ENCODE data around the gene GALNT2.

GALNT2 gene

DNA sequence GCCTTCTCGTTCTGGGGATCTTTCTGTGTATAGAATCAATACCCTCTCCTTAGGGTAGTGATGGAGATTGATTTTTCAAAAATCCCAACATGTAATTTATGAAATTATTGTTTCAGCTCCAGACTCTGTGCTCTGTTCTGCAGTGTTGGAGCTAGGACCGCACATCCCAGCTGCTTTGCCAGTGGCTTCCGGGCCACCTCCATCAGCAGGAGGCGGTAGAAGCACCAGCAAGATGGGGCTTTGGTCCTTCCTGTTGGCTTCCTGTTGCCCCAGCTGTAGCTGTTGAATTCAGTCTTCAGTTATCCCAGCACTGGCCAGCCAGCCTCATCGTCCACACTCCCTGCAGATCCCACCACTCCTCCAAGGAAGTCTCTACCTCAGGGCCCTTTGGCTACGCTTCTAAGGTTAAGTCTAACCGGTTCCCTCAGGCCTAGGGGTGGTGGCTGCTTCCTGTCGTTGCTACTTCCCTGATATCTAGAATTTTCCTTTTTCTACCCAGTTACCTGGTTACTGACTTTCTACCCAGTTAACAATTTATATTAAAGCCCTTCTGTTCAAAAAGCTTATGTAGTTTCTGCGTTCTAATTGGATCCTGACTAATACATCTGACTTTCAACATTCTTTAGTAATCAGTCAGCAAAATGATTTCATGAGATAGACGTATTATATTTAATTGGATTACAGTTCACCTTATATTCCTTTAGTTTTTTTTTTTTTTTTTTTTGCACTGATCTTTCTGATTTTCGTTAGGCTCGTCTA, 24.6 kb downstream of the GALNT2 start:
- no peak for DNase-seq (ENCODE audit: low spot score)

DNA sequence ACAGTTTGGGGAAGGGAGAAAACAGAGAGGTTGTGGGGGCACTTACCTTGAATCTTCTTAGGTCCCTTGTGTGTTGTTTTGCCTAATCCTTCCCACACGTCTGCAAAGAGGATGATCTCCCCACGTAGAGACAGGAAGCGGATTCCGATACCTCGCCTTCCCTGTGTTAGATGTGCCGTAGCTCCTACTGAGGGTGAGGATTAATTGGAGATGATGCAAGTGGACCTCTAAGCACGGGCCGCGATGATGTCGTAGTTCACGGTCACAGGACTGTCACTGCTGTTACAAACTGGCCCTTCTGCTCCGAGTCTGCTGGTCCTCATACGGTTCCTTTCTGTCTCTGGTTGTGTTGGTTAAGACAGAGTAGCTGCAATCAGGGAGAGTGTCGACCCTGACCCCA, 27.7 kb downstream of the GALNT2 start:
- no peak for DNase-seq (ENCODE audit: low spot score)

DNA sequence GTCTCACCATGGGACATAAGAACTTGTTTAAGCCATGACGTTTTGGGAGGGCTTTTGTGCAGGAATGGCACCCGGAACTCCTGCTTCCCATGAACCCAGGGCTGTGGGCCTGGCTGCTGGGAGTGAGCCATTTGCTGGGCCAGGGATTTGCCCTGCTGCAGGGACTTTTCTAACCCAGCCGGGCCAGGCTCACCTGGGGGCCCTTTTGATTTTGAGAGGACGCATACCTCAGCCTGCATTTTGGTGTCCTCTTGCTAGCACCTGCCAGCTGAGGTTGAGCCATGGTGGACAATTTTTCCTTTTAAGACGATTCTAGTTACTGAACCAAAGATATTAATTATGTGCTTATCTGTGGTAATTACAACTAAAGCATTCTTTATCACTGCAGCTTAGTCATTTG, 28.9 kb downstream of the GALNT2 start:
- no peak for DNase-seq (ENCODE audit: low spot score)

DNA sequence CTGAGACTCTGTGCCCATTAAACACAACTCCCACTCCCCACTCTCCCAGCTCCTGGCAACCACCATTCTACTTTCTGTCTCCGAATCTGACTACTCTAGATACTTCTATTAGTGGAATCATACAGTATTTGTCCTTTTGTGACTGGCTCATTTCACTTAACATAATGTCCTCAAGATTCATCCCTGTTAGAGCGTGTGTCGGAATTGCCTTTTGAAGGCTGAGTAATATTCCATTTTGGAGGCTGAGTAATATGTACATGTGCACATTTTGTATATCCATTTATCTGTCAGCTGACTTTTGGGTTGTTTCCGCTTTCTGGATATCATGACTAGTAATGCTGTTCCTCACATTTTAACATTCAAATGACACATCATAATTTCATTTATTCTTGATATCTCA, 30.3 kb downstream of the GALNT2 start:
- DNase-seq (ENCODE audit: low spot score) = no peak

DNA sequence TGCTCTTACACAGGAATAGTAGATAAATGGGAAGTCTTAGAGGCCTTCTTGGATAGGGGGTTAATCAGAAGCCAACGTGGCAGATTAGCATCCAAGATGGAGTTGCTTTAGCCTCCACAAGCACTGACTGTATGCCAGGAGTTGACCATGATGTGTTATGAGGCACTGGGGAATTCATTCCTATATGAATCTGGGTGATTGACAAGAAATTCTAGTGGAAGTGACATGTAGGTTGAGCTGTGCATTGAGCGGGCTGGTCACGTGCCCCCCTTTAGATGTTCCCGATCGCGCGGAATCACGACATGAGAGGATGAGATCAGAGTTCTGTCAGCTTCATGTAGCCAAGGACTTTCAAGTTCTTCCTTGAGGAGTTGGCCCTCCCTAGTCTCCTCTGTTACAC, 31.7 kb downstream of the GALNT2 start:
- no peak for DNase-seq (ENCODE audit: low spot score)

DNA sequence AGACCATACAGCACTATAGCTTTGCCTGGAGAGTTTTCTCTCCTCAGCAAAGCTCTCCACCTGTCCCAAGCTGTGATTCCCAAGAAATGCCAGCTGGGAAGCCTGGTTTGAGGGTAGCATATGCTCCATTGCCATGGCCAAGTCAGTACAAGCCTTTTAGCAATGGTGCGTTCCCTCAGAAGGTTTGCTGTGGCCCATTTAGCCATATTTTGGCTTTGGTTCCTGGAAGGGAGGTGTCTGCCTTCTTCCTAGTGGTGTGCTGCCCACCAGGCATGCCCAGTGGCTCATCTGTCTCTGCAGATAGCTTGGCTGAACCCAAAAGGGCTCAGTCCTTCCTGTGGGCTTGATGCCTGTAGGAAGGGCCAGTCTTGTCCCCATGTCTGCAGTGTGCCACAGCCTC, 32.4 kb downstream of the GALNT2 start:
- no peak for DNase-seq (ENCODE audit: low spot score)

DNA sequence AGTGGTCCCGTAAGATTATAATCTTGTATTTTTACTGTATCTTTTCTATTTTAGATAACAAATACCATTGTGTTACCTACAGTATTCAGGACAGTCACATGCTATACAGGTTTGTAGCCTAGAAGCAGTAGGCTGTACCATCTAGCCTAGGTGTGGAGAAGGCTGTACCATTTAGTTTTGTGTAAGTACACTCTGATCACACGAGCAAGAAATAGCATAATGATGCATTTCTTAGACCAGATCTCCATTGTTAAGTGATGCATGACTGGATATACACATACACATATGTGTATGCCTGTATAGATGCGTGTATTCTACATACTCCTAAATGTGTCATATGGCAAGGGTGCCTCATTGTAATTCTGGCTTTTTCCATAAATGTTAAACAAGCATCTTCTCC, 33.9 kb downstream of the GALNT2 start:
- DNase-seq (ENCODE audit: low spot score) = no peak

DNA sequence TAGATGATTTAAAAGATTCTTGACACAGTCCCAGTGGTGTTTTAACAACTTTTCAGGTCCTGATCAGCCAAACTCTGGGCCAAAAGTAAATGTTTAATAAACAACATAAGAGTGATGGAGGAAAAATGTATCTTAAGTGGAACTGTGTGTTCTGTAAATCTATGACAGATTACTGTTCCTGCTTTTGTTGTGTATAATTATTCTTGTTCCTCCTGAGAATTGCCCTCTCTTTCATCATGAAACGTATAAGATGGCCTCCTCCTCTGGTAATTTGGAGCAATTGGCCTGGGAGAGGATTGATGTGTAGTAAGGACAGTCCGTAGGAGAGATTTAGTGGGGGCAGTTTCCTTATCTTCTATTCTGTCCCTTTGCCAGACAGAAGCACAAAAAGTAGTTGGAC, 34.5 kb downstream of the GALNT2 start:
- DNase-seq (ENCODE audit: low spot score) = no peak

DNA sequence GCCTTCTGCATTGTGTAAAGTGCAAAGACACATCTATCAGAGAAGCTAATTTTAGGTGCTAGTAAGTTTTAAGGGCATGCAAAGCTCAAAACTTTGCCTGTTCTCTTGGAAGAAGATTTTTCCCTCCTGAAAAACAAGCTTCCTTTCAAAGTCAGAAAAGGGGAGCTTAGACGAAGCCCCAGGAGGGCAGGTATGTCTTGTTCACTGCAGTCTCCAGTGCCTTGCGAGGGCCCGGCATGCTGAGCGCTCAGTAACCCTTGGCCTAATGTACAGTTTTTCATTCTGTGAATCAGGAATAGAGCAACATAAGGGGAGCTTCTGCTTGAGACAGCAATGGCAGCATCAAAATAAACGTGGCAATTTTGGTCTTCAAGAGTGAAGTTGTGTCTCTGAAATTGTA, 35.0 kb downstream of the GALNT2 start:
- DNase-seq (ENCODE audit: low spot score) = no peak

DNA sequence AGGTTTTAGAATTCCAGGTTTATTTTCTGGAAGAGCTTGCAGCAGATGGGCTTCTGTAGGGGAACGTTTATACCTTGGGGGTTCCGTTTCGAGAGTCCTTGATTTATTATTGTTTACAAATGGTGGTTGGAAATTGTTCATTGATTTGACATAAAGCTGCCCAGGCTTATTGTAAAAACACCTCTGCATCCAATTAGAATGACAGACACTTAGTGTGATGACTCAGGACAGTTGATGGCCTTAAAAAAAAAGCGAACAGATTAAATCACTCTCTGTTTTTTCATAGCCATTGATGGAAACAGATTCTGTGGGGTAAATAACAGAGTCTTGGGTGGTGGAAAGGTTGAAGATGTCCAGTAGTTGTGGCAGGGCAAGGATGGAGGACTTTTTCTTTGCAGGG, 35.4 kb downstream of the GALNT2 start:
- DNase-seq (ENCODE audit: low spot score) = no peak

DNA sequence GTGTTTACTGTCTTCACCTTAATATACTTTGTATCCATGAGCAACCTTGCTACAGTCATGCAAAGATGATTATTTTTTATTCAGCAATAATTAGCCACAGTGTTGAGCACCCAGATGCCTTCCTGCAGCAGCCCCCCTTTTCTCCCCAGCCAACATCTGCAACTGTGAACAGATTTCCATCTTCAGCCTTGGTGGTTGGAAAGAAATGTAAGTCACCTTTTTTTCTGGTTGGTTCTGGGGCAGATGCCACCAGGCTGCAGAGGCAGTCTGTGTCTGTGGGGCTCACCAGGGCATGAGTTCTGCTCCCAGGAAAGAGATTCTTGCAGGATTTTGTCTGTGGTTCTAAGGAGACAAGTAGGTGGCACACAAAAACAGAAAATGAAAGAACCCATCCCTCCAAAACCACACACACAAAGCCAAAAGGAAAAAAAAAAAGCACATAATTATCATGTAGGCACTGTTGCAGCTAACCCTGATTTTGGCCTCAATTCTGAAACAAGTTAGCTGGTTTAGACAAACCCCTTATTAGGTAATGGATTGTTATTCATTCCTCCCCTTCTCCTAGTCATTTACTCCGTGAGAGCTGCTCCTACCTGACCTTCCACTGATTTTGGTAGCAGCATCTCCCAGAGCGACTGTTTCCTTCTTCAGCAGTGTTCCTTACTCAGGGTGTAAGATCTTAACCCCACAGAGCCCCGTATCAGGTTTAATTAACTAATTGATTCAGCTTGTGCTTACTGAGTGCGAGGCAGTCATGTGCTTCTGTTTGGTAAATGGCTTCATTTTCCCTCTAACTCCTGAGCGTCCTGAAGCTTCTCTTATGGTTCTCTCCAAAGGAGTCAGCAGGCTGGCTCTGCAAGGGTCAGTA, 36.5 kb downstream of the GALNT2 start:
- DNase-seq (ENCODE audit: low spot score) = no peak

DNA sequence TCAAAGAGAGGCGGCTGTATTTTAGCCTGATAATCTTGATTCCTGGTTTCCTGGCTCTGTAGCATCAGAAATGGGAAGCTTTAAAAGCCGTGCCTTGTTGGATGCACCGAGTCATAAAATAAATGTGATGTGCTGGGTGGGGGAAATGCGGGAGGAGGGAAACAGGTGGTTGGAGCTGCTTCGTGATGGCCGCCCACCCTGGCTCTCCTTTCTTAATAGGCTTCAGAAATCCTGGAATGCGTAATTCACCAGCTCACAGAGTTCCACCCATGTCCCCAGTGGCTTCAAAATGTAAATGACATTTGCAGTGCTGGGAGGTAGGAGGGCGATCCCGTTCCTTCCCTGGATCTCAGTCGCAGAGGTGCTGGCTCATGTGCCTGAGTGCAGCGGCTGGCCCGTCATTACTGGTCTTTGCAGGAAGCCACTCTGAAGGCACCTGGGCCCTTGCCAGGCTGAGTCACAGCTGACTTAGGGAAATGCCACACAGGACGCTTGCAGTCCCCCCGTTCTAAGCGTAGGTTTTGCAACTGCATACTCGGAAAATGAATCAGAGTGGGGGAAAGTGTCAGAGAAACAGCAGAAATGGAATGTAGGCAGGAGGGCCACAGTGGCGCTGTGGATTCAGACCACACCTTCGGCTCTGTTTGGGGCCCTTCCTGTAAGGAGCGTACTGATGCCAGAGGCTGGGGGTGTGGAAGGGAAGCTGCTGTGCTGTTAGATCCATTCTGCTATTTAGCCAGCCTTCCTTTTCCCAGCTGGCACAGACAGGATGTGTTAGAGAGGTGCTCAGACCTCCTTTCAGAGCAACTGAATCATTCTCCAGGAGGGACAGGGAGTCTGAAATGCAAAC, 37.6 kb downstream of the GALNT2 start:
- peak; percentile 96 for DNase-seq (ENCODE audit: low spot score)

DNA sequence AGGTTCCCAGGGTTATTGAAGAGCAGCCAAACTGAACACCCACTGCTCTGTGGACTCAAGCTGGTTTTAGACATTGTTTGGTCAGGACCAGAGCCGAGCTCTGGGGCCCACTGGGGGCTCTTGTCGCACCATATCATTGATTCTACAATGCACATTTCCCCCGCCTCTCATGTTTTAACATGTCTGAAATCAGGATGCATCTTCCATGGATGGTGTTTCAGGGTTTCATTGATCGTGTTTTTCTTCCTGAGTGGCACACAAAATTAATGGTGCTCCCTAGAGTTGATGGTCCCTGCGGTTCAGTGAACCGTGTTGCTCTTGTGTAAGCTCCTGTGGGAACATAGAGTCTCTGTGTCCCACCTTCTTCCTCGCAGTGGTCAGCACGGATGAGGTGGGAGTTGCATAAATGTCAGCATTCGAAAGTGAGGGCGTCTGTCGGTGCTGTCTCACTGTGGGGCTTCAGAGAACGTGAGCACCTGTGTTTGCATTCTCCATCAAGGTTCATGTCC, 38.3 kb downstream of the GALNT2 start:
- no peak for DNase-seq (ENCODE audit: low spot score)

DNA sequence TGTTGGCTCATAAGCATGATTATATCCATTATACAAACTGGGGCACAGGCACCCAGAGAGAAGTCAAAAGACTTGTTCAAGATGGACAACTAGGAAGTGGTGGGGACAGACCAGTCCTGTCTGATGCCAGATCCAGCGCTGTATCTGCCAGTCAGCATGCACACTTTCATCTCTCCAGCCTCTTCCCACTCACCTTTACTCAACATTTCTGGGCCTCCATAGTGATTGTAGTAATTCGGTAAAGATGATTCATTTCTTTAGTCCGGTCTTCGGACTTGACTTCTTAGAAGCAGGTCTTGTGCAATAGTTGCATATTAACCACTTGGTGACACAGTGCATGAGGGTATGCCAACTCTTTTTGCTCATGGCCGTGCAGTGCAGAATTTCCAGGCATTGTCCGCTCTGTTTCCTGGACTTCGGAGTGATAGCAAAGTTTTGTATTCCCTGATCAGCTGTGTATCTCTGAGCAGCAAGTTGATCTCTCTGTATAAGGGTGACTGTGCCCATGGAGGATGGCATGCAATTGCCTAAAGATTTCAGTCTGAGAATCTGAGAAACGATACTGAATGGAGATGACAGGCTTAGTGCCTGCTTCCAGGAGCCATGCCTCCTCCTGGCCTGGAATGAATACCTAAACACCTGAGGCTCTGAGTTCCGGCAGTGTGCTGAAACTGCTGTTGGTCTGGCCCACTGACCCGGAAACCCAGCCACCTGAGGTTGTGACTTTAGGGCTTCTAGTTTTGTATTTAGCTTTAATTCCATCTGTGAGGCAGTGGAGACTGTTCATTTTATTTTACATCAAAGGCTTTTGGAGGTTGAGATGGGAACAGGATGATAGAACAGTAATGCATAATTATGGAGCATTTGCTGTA, 39.0 kb downstream of the GALNT2 start:
- peak; percentile 60 for DNase-seq (ENCODE audit: low spot score)

DNA sequence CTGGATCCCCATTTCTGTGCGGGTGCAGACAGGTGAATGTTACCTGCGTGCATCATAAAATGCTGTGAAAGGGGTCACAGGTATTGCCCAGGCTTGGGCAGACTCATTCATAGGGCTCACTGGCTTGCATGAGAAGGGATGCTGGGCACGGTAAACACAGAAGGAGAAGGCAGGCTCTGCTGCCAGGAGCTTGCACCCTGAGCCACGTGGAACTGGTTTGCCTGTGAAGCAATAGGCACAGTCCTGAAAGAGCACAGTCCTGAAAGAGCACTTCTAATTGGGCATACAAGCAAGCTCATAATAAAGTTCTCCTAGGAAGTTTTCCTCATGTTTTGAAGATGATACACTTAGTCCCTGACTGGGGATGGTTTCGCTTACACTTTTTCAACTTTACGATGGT, 40.9 kb downstream of the GALNT2 start:
- no peak for DNase-seq (ENCODE audit: low spot score)

DNA sequence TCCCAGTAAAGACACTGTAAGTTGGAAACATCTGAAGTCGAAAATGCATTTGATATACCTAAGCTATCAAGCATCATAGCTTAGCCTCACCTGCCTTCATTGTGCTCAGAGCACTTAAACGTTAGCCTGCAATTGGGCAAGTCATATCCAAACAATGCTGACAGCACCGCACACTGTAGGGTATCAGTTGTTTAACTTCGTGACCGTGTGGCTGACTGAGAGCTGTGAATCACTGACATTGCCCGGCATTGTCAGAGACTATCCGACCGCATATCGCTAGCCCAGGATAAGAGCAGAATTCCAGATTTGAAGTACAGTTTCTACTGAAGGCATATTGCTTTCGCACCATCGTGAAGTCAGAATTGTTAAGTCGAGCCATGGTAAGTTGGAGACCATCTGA, 41.5 kb downstream of the GALNT2 start:
- no peak for DNase-seq (ENCODE audit: low spot score)

DNA sequence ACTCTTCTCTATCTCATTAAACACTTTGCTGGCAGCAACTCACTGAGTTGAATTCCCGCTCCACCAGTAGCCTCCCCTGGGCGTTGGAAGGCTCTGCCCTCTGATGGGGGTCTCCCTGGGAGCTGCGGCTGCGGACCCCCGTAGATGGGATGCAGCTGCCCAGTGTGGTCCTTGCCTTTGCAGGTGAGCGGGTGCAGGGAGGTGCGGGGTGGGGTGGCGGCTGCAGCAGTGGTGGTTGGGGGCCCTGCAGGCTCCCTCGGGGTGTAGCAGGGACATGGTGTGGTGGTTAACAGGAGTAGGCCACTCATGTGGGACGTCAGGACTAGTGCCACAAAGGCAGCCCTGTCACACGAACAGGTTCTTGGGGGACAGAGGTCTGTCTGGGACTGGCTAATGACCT, 42.0 kb downstream of the GALNT2 start:
- DNase-seq (ENCODE audit: low spot score) = no peak

DNA sequence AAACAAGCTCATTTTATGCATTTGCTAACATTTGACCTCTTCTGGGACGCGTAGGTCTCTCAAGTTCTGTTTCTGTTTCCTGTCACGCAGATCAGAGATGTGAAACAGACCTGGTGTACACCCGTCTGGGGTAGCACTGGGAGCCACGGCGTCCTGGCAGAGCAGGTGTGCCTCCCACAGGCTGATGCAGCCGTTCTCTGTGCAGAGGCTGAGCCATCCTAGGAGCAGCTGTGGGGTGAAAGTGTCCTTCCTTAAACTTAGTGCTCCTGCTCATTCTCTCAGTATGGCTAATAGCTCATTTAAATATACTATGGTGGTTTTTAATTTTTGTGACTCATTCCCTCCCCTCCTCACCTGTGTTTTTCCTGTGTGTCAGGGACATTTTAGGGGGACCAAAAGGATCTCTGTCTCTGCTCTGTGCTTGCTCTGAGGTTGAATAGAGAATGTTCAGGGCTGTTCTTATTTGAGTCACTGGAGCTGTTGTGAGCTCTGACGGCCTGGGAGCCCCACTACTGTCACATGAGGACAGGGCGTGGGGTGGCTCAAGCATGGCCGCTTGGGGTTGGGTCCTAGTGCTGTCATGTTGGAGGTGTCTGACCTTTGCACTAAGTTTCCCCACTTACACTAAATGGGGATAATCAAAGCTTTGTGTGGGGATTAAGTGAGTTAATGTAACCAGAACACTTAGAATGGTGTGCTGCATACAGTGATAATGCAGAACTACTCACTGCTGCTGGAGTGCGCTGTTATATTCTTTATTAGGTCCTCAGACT, 43.0 kb downstream of the GALNT2 start:
- DNase-seq (ENCODE audit: low spot score) = no peak

DNA sequence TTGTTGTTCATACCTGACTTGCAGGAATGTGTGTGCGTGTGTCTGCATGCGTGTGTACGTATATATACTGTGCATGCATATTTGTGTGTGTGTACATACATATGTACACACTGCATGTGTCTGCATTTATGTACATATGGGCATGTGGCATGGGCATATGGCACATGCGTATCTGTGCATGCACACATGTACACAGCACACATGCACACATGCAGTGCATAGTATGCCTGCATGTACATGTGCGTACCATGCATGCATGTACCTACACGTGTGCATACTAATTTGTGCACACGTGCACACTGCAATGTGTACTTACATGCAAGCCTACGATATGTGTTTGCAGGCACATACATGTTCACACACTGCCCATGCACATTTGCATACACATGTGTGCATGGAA, 43.9 kb downstream of the GALNT2 start:
- no peak for DNase-seq (ENCODE audit: low spot score)

DNA sequence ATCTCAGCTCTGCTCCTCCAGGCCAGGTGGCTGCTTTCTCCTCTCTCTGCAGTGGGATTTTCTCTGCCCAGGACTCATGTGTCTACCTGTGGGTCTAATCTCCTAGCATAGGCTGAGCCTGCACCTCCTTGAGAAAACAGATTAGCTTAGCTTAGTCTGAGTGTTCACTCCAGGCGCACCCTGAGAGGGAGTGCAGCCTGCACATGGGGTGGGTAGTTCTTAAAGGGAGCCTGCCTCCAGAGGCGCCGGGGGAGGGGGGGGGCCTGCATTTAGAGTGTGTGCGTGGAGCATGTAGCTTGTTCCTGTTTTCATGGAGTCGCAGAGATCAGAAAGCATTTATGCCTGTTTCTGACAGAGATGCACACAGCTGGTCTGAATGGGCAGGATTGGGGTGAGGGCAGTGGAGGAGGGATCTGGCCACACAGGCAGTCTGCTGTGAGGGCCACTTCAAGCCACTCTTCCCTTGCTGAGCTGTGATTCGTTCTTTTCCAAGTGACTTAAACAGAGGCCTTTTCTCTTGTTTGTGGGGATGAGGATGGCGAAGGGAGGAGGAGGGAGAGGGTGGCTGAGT, 45.2 kb downstream of the GALNT2 start:
- DNase-seq (ENCODE audit: low spot score) = no peak

Data from RKO (cell line).